A549 (cell line): ENCODE results near the gene RBFA. TPM values are rescaled to one million over a fixed set of nuclear protein-coding genes. Genes with fewer than 3 reads are reported as not detected.

Source experiments
- ATAC-seq, 2 experiments: fragments of 200-7000 bp in 1 of 2; fragments of >200 bp in 1 of 2; cut with Nextera tagmentation in 1 of 2; cut with Tn5 transposase in 1 of 2; 3 replicates each; pipeline versions ENCODE4 v1.8.0 to v1.9.1; 2018 to 2020; ENCODE audit warnings: mild to moderate bottlenecking in 1 of 2, moderate library complexity in 1 of 2
- CTCF ChIA-PET: fragments of 300-600 bp; sonication (Branson Sonifier 250); formaldehyde crosslinking; extraction: SDS; loops from one replicate; lab custom pipeline; 2021; ENCODE audit warnings: antibody characterized with exemption, inconsistent platforms; lab: Yijun Ruan, JAX
- POLR2A ChIA-PET: fragments of 350-600 bp; formaldehyde crosslinking; extraction: SDS; loops from one replicate; lab custom pipeline; 2021; ENCODE audit warnings: antibody characterized with exemption, inconsistent platforms; lab: Yijun Ruan, JAX
- DNase-seq, 2 experiments: peaks; one replicate each; pipeline versions ENCODE4 v3.0.0 to v3.0.0-alpha.2; 2011 to 2016; ENCODE audit warnings: low read depth in 1 of 2, low spot score in 1 of 2
- FAIRE-seq: peaks from 2 replicates; lab custom pipeline; 2011; peaks lifted over from hg19 to GRCh38; lab: Jason Lieb, UNC
- H3K27ac ChIP-seq, 2 experiments: fragments of >200 bp; sonication (Bioruptor Twin); formaldehyde crosslinking; 3 replicates each; pipeline ENCODE4 v1.5.1; 2016 to 2017
- H3K4me1 ChIP-seq: fragments of >200 bp; sonication (Bioruptor Twin); formaldehyde crosslinking; 3 replicates; pipeline ENCODE4 v1.6.1; 2016
- H3K4me2 ChIP-seq: fragments of >200 bp; sonication (Bioruptor Twin); formaldehyde crosslinking; 3 replicates; pipeline ENCODE4 v1.6.1; 2016
- H3K4me3 ChIP-seq: fragments of >200 bp; sonication (Bioruptor Twin); formaldehyde crosslinking; 3 replicates; pipeline ENCODE4 v1.5.1; 2016
- H3K9me3 ChIP-seq: fragments of >200 bp; sonication (Bioruptor Twin); formaldehyde crosslinking; 3 replicates; pipeline ENCODE4 v1.6.1; 2016
- CBX8 ChIP-seq: fragments of 200-600 bp; sonication (generic); IDR thresholded peaks from 2 replicates; pipeline ENCODE4 v1.6.1; 2016
- CHD4 ChIP-seq: fragments of 200-600 bp; sonication (generic); IDR thresholded peaks from 2 replicates; pipeline ENCODE4 v1.6.1; 2016; ENCODE audit warnings: antibody characterized with exemption, mild to moderate bottlenecking, borderline replicate concordance
- ESRRA ChIP-seq: fragments of 150-350 bp; IDR thresholded peaks from 2 replicates; pipeline ENCODE4 v1.6.1; 2014; ENCODE audit warnings: mild to moderate bottlenecking, low read length, borderline replicate concordance
- FOSL2 ChIP-seq, 2 experiments: fragments of 450-650 bp in 1 of 2; fragments of >200 bp in 1 of 2; sonication (Bioruptor Twin) in 1 of 2; formaldehyde crosslinking; IDR thresholded peaks; 2 replicates each; pipeline versions ENCODE4 v1.5.0 to v1.6.1; 2016 to 2020; ENCODE audit warnings: mild to moderate bottlenecking in 1 of 2, moderate library complexity in 1 of 2
- FOXS1 ChIP-seq: fragments of 250-450 bp; sonication (Bioruptor Pico); IDR thresholded peaks from 2 replicates; pipeline ENCODE4 v1.5.0; 2020; ENCODE audit warnings: mild to moderate bottlenecking, moderate library complexity
- HDAC2 ChIP-seq: fragments of 200-600 bp; sonication (generic); IDR thresholded peaks from 2 replicates; pipeline ENCODE4 v1.6.1; 2016
- JUNB ChIP-seq: fragments of >200 bp; sonication (Bioruptor Twin); formaldehyde crosslinking; IDR thresholded peaks from 2 replicates; pipeline ENCODE4 v1.6.1; 2016
- MAFK ChIP-seq: fragments of 450-650 bp; IDR thresholded peaks from 2 replicates; pipeline ENCODE4 v1.6.1; 2014; ENCODE audit not compliant: partially characterized antibody
- RAD21 ChIP-seq, 2 experiments: fragments of >200 bp in 1 of 2; sonication (Bioruptor Twin) in 1 of 2; formaldehyde crosslinking in 1 of 2; IDR thresholded peaks in 1 of 2; conservative IDR thresholded peaks in 1 of 2; 2 replicates in 1 of 2; 3 replicates in 1 of 2; pipeline ENCODE4 v1.6.1; 2012 to 2018; ENCODE audit warnings: inconsistent platforms in 1 of 2
- SMC3 ChIP-seq: fragments of >200 bp; sonication (Bioruptor Twin); formaldehyde crosslinking; IDR thresholded peaks from 3 replicates; pipeline ENCODE4 v1.6.1; 2018; ENCODE audit warnings: inconsistent platforms
- WGBS: methylation state at CpG from one replicate; pipeline ENCODE4 v1.1.6; 2017; ENCODE audit errors: missing lambda C conversion rate; 5-methylcytosine and 5-hydroxymethylcytosine counted together
- polyA plus RNA-seq, 4 experiments: library from polyadenylated mRNA; depleted of rRNA in 3 of 4; stranded (reverse); fragments of >200 nt; fragmentation: RNase III in 1 of 4; extraction: RNeasy Plus Mini Kit Qiagen cat#74134 plus additional on column Dnase treatment in 1 of 4; gene quantifications; 2 replicates in 3 of 4; 3 replicates in 1 of 4; pipeline ENCODE4 v1.2.3, GENCODE V29; 2011 to 2017
- TF ChIP-seq, protein P1 (sequence below): fragments of 200-600 bp; sonication (generic); IDR thresholded peaks from 2 replicates; pipeline ENCODE4 v1.6.1; 2016; ENCODE audit warnings: antibody characterized with exemption, mild to moderate bottlenecking, moderate library complexity
- TF ChIP-seq, protein P2 (sequence below): IDR thresholded peaks from 2 replicates; pipeline ENCODE4 v1.6.1; 2012
- TF ChIP-seq, protein P3 (sequence below): fragments of 450-650 bp; IDR thresholded peaks from 2 replicates; pipeline ENCODE4 v1.6.1; 2014; ENCODE audit warnings: antibody characterized with exemption

Gene RBFA
- polyA plus RNA-seq, 2 of the 4 experiments (the other 2 are of a cell fraction) = 34.4 to 43.6 TPM

DNA sequence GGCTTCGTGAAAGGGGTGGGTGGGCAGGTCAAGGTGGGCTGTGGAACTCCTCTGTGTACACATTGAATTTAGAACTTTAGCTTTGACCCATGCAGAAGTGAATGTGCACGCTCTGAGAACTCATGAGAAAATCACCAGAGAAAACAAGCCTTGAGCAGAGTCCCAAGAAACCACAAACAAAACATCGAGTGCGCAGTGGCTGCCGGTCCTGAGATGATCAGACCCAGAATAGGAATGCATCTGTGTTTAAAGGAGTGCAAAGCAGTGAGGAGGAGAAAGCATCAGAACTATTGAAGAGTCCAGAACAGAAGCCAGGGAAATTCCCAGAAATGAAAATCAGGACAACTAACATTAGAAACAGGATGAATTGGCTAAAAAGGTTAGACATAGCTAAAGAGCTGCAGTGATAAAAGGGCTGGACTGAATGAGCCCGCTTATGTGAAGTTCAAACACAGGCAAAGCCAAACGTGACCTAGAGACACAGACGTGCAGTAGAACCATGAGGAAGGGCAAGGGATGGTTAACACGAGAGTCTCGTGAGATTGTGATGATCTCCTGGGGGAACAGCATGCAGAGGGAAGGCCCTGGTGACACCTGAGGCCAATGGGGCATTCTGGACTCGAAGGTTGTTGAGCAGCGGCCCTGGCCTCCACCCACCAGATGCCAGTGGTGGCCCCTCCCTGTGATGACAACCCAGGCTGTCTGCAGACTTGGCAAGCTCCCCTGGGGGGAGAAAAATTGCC is 29.5 kb upstream of the RBFA start:
- no peak overlapping the region for H3K4me2 ChIP-seq
- POLR2A ChIA-PET = no interaction called here
- peaks cover 2% of the 10 kb centered on the region for H3K4me1 ChIP-seq
- 65% methylated on average over 12 of the region's 12 CpGs for WGBS
- CTCF ChIA-PET = no interaction called here
- DNase-seq = no peak
- TF ChIP-seq, protein P1, sequence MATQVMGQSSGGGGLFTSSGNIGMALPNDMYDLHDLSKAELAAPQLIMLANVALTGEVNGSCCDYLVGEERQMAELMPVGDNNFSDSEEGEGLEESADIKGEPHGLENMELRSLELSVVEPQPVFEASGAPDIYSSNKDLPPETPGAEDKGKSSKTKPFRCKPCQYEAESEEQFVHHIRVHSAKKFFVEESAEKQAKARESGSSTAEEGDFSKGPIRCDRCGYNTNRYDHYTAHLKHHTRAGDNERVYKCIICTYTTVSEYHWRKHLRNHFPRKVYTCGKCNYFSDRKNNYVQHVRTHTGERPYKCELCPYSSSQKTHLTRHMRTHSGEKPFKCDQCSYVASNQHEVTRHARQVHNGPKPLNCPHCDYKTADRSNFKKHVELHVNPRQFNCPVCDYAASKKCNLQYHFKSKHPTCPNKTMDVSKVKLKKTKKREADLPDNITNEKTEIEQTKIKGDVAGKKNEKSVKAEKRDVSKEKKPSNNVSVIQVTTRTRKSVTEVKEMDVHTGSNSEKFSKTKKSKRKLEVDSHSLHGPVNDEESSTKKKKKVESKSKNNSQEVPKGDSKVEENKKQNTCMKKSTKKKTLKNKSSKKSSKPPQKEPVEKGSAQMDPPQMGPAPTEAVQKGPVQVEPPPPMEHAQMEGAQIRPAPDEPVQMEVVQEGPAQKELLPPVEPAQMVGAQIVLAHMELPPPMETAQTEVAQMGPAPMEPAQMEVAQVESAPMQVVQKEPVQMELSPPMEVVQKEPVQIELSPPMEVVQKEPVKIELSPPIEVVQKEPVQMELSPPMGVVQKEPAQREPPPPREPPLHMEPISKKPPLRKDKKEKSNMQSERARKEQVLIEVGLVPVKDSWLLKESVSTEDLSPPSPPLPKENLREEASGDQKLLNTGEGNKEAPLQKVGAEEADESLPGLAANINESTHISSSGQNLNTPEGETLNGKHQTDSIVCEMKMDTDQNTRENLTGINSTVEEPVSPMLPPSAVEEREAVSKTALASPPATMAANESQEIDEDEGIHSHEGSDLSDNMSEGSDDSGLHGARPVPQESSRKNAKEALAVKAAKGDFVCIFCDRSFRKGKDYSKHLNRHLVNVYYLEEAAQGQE = no peak
- TF ChIP-seq FOXS1 (CRISPR knock-in tag) = no peak
- TF ChIP-seq, all 56 proteins: peak for 0
- no peak for FAIRE-seq
- no peak for ATAC-seq
- Histone ChIP-seq H3K27ac (no peak overlapping the region), H3K4me3 (no peak overlapping the region), H3K9me3 (peaks cover 2% of the 10 kb centered on the region; the same call in 1 of the 3 replicates)

DNA sequence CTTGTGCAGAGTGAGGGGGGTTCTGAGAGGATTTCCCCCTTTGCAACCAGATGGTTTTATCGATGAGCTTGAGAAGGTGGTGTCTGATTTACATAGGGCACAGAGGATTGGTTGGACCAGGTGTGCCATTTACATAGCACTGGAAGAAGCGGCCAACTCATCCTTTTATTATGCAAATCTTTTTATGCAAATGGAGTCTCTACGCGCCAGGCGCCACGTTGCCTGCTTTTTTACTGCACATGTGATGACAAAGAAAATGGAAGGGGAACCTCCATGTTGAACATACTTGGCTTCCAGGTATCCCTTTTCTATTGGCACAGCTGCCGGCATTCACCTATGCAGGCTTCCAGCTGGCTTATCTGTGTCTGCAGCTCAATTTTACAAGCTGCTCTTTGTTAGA is 27.5 kb upstream of the RBFA start:
- no peak for FAIRE-seq
- ATAC-seq = no peak
- ChIA-PET CTCF (interaction anchor here (0.6 kb wide), 1 partner anchor 18 kb away, joined by 3 read pairs; no protein-coding TSS in a partner anchor), POLR2A (no interaction called here)
- TF ChIP-seq SMC3 (no peak), RAD21 (conservative IDR thresholded peaks at IDR 0.05 in 1 of 2, IDR thresholded peaks at IDR 0.05 in 1 of 2) (no peak), CBX8 (no peak)
- H3K27ac ChIP-seq = no peak overlapping the region
- DNase-seq = no peak
- peaks cover 11% of the 10 kb centered on the region for H3K4me1 ChIP-seq
- H3K4me3 ChIP-seq = no peak overlapping the region
- 64% methylated on average over 7 of the region's 7 CpGs for WGBS
- H3K4me2 ChIP-seq = no peak overlapping the region
- no peaks in the 10 kb centered on the region for H3K9me3 ChIP-seq

DNA sequence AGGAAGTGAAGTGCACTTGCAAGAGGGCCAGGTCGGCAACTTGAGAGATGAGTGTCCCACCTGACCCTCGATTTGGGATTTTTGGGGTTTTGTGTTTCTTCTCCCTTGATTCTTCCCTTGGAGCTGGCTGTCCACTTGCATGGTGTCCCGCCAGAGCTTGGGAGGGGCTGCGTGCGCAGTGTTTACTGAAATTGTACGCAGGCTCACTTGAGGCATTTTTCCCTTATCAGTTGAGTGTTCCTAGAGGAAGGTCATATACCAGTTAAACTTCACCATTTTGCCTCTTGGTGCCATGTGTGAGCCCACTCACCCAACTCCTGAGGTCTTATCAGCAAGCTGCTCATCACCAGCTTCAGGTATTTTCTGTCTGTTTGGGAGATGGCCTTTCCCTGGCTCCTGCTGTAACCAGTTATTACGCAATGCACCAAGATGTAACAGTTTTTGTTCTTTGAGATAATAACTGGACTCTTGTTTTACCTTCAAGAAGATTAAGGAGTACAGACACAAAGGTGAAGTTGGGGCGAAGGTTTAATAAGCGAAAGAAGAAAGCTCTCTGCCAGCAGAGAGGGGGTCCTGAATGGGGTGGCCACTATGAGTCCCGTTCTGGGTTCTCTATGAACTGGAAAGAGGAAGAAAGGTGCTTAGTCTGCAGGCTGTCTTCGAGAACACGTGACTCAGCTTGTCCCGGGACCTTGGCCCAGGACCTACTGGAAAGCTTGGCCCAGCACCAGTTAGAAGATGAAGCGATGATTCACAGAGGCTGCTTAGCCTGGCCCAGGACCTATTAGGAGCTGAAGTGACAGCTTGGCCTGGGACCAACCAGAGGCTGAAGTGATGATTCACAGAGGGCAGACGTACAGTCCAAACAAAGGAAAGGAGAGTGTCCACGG is 24.3 kb upstream of the RBFA start:
- Histone ChIP-seq H3K9me3 (no peaks in the 10 kb centered on the region), H3K27ac (peak overlapping the region in 1 of 2 experiments; percentile 75; a peak in 3 of 6 replicates)
- POLR2A ChIA-PET = interaction anchor here (1.2 kb wide), 1 partner anchor 24 kb away, joined by 4 read pairs; the partner anchor contains the start of gene RBFA
- 55% methylated on average over 16 of the region's 16 CpGs for whole genome bisulfite sequencing
- ATAC-seq (peak; percentile 99), DNase-seq (peak; percentile 69 to 82)
- TF ChIP-seq CHD4 (no peak), HDAC2 (no peak), FOSL2 (IDR thresholded peaks at IDR 0.05) (no peak), FOSL2 (CRISPR knock-in tag; IDR thresholded peaks at IDR 0.05) (peak; percentile 56; the same call in 1 of the 2 replicates), ESRRA (no peak), MAFK (peak; percentile 72), SMC3 (no peak), JUNB (0 out of 2 replicates have a peak, but pooled peaks have one; percentile 21)
- TF ChIP-seq, protein P2, sequence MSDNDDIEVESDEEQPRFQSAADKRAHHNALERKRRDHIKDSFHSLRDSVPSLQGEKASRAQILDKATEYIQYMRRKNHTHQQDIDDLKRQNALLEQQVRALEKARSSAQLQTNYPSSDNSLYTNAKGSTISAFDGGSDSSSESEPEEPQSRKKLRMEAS = peak; percentile 67
- TF ChIP-seq, protein P3, sequence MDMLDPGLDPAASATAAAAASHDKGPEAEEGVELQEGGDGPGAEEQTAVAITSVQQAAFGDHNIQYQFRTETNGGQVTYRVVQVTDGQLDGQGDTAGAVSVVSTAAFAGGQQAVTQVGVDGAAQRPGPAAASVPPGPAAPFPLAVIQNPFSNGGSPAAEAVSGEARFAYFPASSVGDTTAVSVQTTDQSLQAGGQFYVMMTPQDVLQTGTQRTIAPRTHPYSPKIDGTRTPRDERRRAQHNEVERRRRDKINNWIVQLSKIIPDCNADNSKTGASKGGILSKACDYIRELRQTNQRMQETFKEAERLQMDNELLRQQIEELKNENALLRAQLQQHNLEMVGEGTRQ = peak; percentile 79
- TF ChIP-seq, all 56 proteins: peak for 5
- CTCF ChIA-PET = interaction anchor here (1.4 kb wide), 1 partner anchor 22 kb away, joined by 4 read pairs; no protein-coding TSS in a partner anchor
- Histone ChIP-seq H3K4me1 (peaks cover 11% of the 10 kb centered on the region), H3K4me2 (peak overlapping the region; percentile 64), H3K4me3 (no peak overlapping the region)
- FAIRE-seq = no peak
